IPS DF 4.7 (cell line): Measurements from ENCODE around the gene CRHR1.
"Not testable (repeated sequence)": the region's sequence is repeated elsewhere in the genome, so short reads cannot be mapped to it uniquely, and the experiment has no call there.

Source experiments
- DNase-seq: peaks from one replicate; pipeline ENCODE4 v3.0.0-alpha.2; 2013; ENCODE audit warnings: low spot score; ENCODE audit errors: extremely low read depth

The CRHR1 gene

GRCh38 chr17:45862127-45862526 is 78.0 kb downstream of the CRHR1 start:
- DNase-seq, result not testable (repeated sequence)

DNA sequence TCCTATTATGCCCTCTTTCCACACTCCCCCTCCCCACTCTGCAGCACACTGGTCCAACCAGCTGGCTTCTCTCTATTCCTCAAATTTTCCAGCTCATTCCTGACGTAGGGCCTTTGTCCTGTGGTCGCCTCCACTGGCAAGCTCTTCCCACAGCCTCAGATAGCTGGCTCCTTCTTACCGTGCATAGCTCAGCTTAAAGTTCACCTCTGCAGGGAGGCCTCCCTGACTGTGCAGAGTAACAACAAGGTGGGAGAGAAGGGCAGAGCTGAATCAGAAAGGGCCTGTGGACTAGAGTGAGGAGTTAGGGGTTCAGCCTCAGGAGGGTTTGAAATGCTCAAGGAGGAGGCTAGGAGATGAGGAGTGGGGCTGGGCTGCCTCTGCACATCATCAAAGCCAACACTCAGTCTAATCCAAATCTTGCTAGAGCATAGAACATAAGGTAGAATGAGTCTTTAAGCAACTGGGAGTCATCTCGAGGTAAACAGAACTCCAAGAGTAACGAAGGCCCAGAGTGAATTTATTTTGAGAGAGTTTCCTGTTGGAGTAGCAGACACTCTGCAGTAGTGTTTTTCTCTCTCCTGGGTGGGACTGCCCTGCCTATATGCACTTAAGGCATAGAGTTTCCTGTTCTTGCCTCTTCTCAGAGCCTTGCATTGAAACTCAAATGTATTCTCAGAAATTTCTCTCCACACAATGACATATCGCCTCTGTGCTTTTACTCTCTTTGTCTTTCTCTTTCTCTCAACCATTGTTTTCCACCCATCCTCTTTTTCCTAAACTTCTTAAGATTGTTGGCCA is 79.9 kb downstream of the CRHR1 start:
- no peak for DNase-seq

DNA sequence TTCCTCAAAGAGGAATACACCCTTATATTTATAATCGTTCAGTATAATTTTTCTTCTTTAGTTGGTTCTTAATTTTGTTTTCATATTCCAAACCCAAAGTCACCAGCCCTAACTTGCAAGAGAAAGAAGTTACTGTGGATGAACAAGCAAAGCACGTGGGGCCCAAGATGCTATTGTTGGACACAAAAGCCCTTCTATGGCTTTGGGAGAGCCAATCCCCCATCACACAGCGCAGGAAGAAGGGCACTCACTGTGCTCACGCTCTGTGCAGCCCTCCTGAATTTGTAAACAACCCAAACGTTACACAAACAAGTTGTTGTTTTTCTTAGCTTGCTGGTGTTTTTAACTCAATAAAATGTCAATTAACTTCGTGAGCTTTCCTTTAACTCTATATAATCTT is 83.1 kb downstream of the CRHR1 start:
- no peak for DNase-seq

DNA sequence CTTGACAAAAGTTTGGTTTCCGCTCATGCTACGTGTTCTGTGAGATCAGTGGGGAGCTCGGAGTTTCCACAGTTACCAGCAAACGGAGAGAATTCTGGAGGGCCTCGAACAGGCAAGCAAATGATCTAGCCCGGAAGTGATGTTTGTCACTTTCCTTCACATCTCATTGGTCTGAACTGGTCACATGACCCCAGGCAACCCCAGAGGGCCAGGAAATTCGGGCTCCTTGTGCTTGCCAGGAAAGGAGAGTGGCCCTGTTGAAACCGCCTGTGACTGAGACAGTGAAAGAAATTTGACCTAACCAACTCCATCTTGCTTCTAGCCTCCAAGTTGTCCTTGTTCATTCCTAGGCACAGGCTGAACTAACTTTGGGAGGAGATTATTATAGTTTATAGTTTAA is 83.6 kb downstream of the CRHR1 start:
- no peak for DNase-seq

DNA sequence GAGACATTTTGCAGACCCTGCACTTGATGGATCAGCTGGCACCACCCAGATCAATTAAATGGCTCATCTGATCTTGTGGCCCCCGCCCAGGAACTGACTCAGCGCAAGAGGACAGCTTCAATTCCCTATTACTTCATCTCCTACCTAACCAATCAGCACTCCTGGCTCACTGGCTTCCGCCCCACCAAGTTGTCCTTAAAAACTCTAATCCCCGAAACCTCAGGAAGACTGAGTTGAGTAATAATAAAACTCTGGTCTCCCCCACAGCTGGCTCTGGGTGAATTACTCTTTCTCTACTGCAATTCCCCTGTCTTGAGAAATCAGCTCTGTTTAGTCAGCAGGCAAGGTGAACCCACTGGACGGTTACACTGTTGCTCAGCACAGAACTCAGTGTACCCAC is 84.2 kb downstream of the CRHR1 start:
- DNase-seq, result no peak

- no peak for DNase-seq
These were observed 85.7 kb downstream of the CRHR1 start for GRCh38 chr17:45869676-45870341.

DNA sequence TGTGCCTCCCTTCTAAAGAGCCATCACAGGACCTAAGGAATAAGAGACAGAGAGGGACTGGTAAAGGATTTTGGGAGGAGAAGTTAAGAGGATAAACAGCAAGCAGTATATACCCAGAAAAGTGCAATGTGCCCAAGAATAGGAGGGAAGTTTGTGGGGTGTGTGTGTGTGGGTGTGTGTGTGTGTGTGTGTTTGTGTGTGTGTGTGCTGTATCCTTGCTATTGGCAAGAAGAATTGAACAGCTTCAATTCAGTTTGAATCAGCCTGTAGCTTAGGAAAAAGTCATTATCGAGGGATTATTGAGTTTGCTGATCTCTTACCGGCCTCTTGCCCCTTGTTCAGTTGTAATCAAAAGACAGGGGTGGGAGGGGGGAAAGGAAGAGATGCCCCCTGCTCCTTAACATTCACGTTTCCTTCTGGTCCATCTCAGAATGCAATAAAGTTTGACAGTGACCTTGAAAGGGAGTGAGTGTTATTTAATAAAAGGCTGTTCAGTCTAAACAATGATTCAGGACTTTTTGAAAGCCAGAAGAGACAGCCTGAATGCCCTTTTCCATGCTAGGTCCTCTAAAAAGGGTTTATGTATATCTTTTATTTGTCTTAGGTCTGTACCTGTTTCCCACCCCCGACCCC is 86.3 kb downstream of the CRHR1 start:
- DNase-seq, result no peak

- no peak for DNase-seq
These were observed 87.6 kb downstream of the CRHR1 start for GRCh38 chr17:45871718-45872117.

DNA sequence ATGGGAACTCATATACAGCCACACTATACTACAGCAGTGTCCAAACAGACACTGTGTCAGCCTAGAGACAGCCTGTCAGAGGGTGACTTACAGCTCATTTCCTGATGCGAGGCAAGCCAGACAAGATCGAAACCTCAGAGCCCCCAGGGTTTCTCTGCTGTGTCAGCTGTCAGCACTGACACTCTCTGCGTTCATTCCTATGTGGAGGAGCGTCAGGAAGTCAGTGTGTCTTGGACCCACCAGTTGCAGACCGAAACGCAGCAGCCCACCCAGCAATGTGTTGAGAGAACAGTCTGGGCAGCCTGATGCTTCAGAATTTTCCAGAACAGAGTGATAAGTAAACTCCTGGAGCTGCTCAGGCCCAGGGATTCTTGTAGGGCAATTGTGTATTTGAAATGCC is 89.6 kb downstream of the CRHR1 start:
- no peak for DNase-seq

- DNase-seq, result no peak
These were observed 90.0 kb downstream of the CRHR1 start for GRCh38 chr17:45874151-45874550.

GRCh38 chr17:45876539-45876938 is 92.4 kb downstream of the CRHR1 start:
- no peak for DNase-seq

DNA sequence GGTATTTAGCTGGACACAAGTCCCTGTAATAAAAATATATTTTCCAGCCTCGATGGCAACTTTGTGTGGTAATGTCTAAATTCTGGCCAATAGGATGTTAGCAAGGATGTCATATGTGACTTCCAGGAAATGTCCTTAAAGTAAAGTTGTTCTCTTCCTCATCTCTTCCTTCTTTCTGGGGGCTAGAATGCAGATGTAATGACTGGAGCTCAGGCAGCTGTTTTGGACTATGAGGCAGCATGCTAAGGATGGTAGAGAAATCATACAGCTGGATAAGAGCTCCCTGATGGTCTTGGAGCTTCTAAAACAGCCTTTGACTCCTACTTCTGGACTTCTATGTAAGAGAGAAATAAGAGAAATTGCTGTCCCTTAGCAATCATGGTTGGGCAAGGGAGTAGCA is 93.3 kb downstream of the CRHR1 start:
- no peak for DNase-seq

- no peak for DNase-seq
These were observed 98.9 kb downstream of the CRHR1 start for GRCh38 chr17:45883063-45883462.
